OCI-LY3 (cell line): Measurements from ENCODE around the gene SNX10.

Source experiments
- CTCF ChIP-seq: fragments of 200-600, 300-600 bp; sonication (generic); IDR thresholded peaks from 2 replicates; pipeline ENCODE4 v1.5.1; 2014; ENCODE audit warnings: antibody characterized with exemption, low read length, low read depth
- EZH2phosphoT487 ChIP-seq: fragments of 200-600 bp; shearing (Covaris generic); IDR thresholded peaks from 2 replicates; pipeline ENCODE4 v1.6.1; 2018; ENCODE audit warnings: antibody characterized with exemption, mixed run types, low read depth

- TF ChIP-seq CTCF = no peak
- TF ChIP-seq EZH2phosphoT487 = no peak
Measured at GRCh38 chr7:26311798-26312197, 20.1 kb downstream of the SNX10 start.
